HFF-Myc (cell line): ENCODE measurements around the gene DTX3.

Source experiments
- DNase-seq: peaks from one replicate; pipeline ENCODE4 v3.0.0-alpha.2; 2011; ENCODE audit warnings: low read depth; ENCODE audit errors: extremely low read depth
- H3K4me3 ChIP-seq: replicated peaks from 2 replicates; pipeline ENCODE4 v1.5.1; 2011; ENCODE audit warnings: low read depth, mild to moderate bottlenecking, control low read depth, low read length
- TF ChIP-seq, protein P1 (sequence below): IDR thresholded peaks from 2 replicates; pipeline ENCODE4 v1.5.1; 2012; ENCODE audit warnings: mild to moderate bottlenecking, low read depth, low read length, control low read depth; ENCODE audit errors: missing control alignments

Gene DTX3

GRCh38 chr12:57577981-57578758, 26.5 kb upstream of the DTX3 start:
- DNase-seq: no peak
- no peak overlapping the region for H3K4me3 ChIP-seq
- TF ChIP-seq, protein P1, sequence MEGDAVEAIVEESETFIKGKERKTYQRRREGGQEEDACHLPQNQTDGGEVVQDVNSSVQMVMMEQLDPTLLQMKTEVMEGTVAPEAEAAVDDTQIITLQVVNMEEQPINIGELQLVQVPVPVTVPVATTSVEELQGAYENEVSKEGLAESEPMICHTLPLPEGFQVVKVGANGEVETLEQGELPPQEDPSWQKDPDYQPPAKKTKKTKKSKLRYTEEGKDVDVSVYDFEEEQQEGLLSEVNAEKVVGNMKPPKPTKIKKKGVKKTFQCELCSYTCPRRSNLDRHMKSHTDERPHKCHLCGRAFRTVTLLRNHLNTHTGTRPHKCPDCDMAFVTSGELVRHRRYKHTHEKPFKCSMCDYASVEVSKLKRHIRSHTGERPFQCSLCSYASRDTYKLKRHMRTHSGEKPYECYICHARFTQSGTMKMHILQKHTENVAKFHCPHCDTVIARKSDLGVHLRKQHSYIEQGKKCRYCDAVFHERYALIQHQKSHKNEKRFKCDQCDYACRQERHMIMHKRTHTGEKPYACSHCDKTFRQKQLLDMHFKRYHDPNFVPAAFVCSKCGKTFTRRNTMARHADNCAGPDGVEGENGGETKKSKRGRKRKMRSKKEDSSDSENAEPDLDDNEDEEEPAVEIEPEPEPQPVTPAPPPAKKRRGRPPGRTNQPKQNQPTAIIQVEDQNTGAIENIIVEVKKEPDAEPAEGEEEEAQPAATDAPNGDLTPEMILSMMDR: no peak

GRCh38 chr12:57579011-57579410, 25.6 kb upstream of the DTX3 start:
- DNase-seq: no peak
- TF ChIP-seq, protein P1: no peak
- H3K4me3 ChIP-seq: no peak overlapping the region

DNA sequence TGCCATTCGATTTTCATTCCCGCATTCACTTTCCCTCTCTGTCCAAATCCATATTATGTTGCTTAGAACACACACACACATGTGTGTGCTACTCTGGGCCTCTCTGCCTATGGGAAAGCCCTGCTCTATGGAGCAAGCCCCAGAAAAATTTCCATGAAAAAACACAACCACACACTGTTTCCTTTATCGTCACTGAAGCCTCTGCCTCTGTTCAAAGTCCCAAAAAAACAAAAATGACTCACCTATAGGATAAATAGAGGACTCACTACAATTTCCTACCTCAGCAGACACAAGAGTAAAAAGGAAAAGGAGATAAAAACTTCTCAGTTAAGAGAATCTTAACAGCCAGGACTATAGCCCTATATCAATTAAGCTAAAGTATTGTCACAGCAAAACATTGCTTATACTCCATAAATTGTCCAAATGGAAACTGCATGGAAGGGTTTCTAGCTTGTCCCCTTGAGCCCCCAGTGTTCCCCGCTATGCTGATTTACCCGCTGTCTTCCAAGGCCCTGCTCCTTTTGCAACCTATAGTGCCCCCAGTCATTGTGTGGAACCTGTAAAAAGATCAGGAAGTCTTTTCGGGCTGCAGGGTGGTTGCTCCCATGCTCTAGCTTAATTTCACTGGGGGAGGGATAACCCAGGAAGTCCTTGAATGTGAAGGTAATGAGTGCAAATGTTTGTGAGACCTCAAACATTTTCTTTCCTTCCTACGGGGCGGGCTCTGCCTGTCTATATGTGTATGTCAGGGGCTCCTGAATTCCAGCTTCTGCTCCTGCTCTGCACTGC, 24.8 kb upstream of the DTX3 start:
- TF ChIP-seq, protein P1: no peak
- H3K4me3 ChIP-seq: no peak overlapping the region
- DNase-seq: no peak

DNA sequence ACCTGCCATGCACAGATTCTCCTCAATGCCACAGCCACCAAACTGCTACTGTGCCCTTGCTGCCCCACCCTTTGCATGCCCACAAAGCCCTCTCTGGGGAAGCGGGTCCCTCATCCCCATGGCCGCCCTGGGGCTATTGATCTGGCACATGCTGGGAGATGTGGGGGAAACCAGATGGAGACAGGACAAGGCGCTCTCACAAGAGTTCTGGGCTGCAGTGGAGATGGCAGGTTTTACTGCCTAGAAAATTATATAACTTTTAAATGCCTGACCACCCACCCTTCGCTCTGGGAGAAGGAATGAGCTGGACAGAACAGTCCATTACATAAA, 24.2 kb upstream of the DTX3 start:
- TF ChIP-seq, protein P1: no peak
- H3K4me3 ChIP-seq: no peak overlapping the region
- no peak for DNase-seq

- no peak overlapping the region for H3K4me3 ChIP-seq
- no peak for DNase-seq
- TF ChIP-seq, protein P1: no peak
Measured at GRCh38 chr12:57581802-57582201, 22.8 kb upstream of the DTX3 start.

GRCh38 chr12:57582440-57582839, 22.2 kb upstream of the DTX3 start:
- TF ChIP-seq, protein P1: no peak
- no peak for DNase-seq
- H3K4me3 ChIP-seq: no peak overlapping the region
